ENCODE measurements around the gene CNTN5.

CNTN5 gene

DNA sequence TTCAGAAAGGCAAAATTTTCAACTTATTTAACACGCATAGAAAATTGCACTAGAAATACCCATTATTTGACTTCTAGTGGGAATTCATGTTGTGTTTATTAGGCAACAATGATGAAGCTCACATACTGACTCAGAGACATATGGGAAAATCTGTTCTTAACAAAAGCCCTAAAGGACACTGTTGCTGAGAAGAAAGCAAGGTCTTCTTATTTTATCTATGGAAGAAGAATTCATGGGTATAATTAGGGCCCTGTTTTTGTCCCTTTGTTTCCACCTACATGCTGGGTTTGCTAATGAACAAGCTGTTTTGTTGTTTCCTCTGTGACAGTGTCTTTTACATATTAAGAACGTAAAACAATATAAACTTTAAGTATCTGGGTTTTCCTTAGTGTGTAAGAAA is 1059.6 kb downstream of the CNTN5 start:
- WGBS (ENCODE audit: extremely low coverage, insufficient coverage, insufficient read length) = no CpG with 5 or more reads among the region's 2 CpGs
- Histone ChIP-seq H2AK5ac (ENCODE audit: low read length) (no peak overlapping the region), H3K18ac (ENCODE audit: low read length) (no peak overlapping the region), H2BK120ac (ENCODE audit: insufficient read depth, low read length, poor library complexity) (no peak overlapping the region), H3K9me3 (ENCODE audit: insufficient read depth, low read depth, low read length) (no peaks in the 10 kb centered on the region), H3K36me3 (ENCODE audit: control insufficient read depth in 1 of 2, insufficient read depth in 2 of 2, low read length in 2 of 2) (no peaks in the 10 kb centered on the region), H3K4me3 (ENCODE audit: low read depth, low read length) (no peak overlapping the region), H2BK5ac (ENCODE audit: low read depth, low read length, poor library complexity) (no peak overlapping the region), H2BK12ac (ENCODE audit: low read length) (no peak overlapping the region), H4K91ac (ENCODE audit: low read depth, low read length) (no peak overlapping the region), H3K79me1 (ENCODE audit: low read length) (no peaks in the 10 kb centered on the region), H3K14ac (ENCODE audit: low read length) (no peak overlapping the region), H3K4ac (ENCODE audit: low read depth, low read length) (no peak overlapping the region), H3K79me2 (ENCODE audit: control insufficient read depth, insufficient read depth, low read length, poor library complexity) (no peaks in the 10 kb centered on the region), H4K12ac (ENCODE audit: low read depth, low read length) (no peak overlapping the region), H3K9ac (ENCODE audit: low read length) (no peak overlapping the region), H3K27ac (ENCODE audit: low read depth, low read length) (no peak overlapping the region), H4K8ac (ENCODE audit: low read depth, low read length) (no peak overlapping the region), H3K4me2 (ENCODE audit: low read length) (no peak overlapping the region), H3K4me1 (ENCODE audit: control insufficient read depth in 1 of 2, insufficient read depth in 2 of 2, low read length in 2 of 2) (no peaks in the 10 kb centered on the region), H3K27me3 (ENCODE audit: insufficient read depth, low read length) (no peaks in the 10 kb centered on the region), H2AFZ (ENCODE audit: insufficient read depth, low read length, poor library complexity) (no peak overlapping the region), H3K23ac (ENCODE audit: low read length) (no peak overlapping the region)
- DNase-seq = no peak

DNA sequence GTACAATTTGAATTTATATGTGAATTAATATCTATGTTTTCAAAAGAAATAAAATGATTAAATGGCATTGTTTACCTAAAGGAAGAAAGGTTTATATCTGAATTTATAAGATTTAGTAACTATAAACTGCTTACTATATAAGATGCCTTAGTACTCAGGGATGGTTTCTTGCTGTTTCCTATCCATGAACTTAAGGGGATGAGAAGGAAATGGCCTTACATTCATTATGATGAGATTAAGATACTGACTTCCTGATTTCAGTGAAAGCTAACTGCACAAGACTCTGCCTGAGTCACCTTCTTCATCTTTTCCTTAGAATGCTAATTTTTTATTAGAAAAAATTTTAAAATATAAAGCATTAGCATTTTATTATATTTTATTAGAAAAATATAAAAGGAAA is 1060.1 kb downstream of the CNTN5 start:
- no peak overlapping the region for H3K4me2 ChIP-seq (ENCODE audit: low read length)
- H4K12ac ChIP-seq (ENCODE audit: low read depth, low read length) = no peak overlapping the region
- H3K4me3 ChIP-seq (ENCODE audit: low read depth, low read length) = no peak overlapping the region
- no peak overlapping the region for H2BK120ac ChIP-seq (ENCODE audit: insufficient read depth, low read length, poor library complexity)
- H3K9me3 ChIP-seq (ENCODE audit: insufficient read depth, low read depth, low read length) = no peaks in the 10 kb centered on the region
- no peaks in the 10 kb centered on the region for H3K4me1 ChIP-seq (ENCODE audit: control insufficient read depth in 1 of 2, insufficient read depth in 2 of 2, low read length in 2 of 2)
- H3K36me3 ChIP-seq (ENCODE audit: control insufficient read depth in 1 of 2, insufficient read depth in 2 of 2, low read length in 2 of 2) = no peaks in the 10 kb centered on the region
- no peak overlapping the region for H2AFZ ChIP-seq (ENCODE audit: insufficient read depth, low read length, poor library complexity)
- no peak overlapping the region for H3K27ac ChIP-seq (ENCODE audit: low read depth, low read length)
- no peak overlapping the region for H2BK12ac ChIP-seq (ENCODE audit: low read length)
- no peak overlapping the region for H4K91ac ChIP-seq (ENCODE audit: low read depth, low read length)
- H3K9ac ChIP-seq (ENCODE audit: low read length) = no peak overlapping the region
- H3K79me1 ChIP-seq (ENCODE audit: low read length) = no peaks in the 10 kb centered on the region
- H3K18ac ChIP-seq (ENCODE audit: low read length) = no peak overlapping the region
- no peak overlapping the region for H3K23ac ChIP-seq (ENCODE audit: low read length)
- no peak overlapping the region for H4K8ac ChIP-seq (ENCODE audit: low read depth, low read length)
- H2BK5ac ChIP-seq (ENCODE audit: low read depth, low read length, poor library complexity) = no peak overlapping the region
- H3K4ac ChIP-seq (ENCODE audit: low read depth, low read length) = no peak overlapping the region
- H3K14ac ChIP-seq (ENCODE audit: low read length) = no peak overlapping the region
- H3K79me2 ChIP-seq (ENCODE audit: control insufficient read depth, insufficient read depth, low read length, poor library complexity) = no peaks in the 10 kb centered on the region
- DNase-seq = no peak
- no peaks in the 10 kb centered on the region for H3K27me3 ChIP-seq (ENCODE audit: insufficient read depth, low read length)
- H2AK5ac ChIP-seq (ENCODE audit: low read length) = no peak overlapping the region

GRCh38 chr11:100093698-100094097 is 1072.9 kb downstream of the CNTN5 start:
- no peaks in the 10 kb centered on the region for H3K79me2 ChIP-seq (ENCODE audit: control insufficient read depth, insufficient read depth, low read length, poor library complexity)
- H3K36me3 ChIP-seq (ENCODE audit: control insufficient read depth in 1 of 2, insufficient read depth in 2 of 2, low read length in 2 of 2) = no peaks in the 10 kb centered on the region
- H4K91ac ChIP-seq (ENCODE audit: low read depth, low read length) = no peak overlapping the region
- H4K12ac ChIP-seq (ENCODE audit: low read depth, low read length) = no peak overlapping the region
- no peak overlapping the region for H2AK5ac ChIP-seq (ENCODE audit: low read length)
- no peak overlapping the region for H2BK5ac ChIP-seq (ENCODE audit: low read depth, low read length, poor library complexity)
- H3K23ac ChIP-seq (ENCODE audit: low read length) = no peak overlapping the region
- no peak overlapping the region for H2BK12ac ChIP-seq (ENCODE audit: low read length)
- no peaks in the 10 kb centered on the region for H3K9me3 ChIP-seq (ENCODE audit: insufficient read depth, low read depth, low read length)
- H3K18ac ChIP-seq (ENCODE audit: low read length) = no peak overlapping the region
- no peak overlapping the region for H2AFZ ChIP-seq (ENCODE audit: insufficient read depth, low read length, poor library complexity)
- no peak overlapping the region for H4K8ac ChIP-seq (ENCODE audit: low read depth, low read length)
- no CpG with 5 or more reads among the region's 2 CpGs for WGBS (ENCODE audit: extremely low coverage, insufficient coverage, insufficient read length)
- H3K4me1 ChIP-seq (ENCODE audit: control insufficient read depth in 1 of 2, insufficient read depth in 2 of 2, low read length in 2 of 2) = no peaks in the 10 kb centered on the region
- no peak overlapping the region for H3K14ac ChIP-seq (ENCODE audit: low read length)
- no peak overlapping the region for H3K27ac ChIP-seq (ENCODE audit: low read depth, low read length)
- no peak overlapping the region for H3K4ac ChIP-seq (ENCODE audit: low read depth, low read length)
- no peak for DNase-seq
- no peak overlapping the region for H3K4me2 ChIP-seq (ENCODE audit: low read length)
- no peaks in the 10 kb centered on the region for H3K79me1 ChIP-seq (ENCODE audit: low read length)
- H2BK120ac ChIP-seq (ENCODE audit: insufficient read depth, low read length, poor library complexity) = no peak overlapping the region
- H3K4me3 ChIP-seq (ENCODE audit: low read depth, low read length) = no peak overlapping the region
- no peak overlapping the region for H3K9ac ChIP-seq (ENCODE audit: low read length)
- H3K27me3 ChIP-seq (ENCODE audit: insufficient read depth, low read length) = no peaks in the 10 kb centered on the region

DNA sequence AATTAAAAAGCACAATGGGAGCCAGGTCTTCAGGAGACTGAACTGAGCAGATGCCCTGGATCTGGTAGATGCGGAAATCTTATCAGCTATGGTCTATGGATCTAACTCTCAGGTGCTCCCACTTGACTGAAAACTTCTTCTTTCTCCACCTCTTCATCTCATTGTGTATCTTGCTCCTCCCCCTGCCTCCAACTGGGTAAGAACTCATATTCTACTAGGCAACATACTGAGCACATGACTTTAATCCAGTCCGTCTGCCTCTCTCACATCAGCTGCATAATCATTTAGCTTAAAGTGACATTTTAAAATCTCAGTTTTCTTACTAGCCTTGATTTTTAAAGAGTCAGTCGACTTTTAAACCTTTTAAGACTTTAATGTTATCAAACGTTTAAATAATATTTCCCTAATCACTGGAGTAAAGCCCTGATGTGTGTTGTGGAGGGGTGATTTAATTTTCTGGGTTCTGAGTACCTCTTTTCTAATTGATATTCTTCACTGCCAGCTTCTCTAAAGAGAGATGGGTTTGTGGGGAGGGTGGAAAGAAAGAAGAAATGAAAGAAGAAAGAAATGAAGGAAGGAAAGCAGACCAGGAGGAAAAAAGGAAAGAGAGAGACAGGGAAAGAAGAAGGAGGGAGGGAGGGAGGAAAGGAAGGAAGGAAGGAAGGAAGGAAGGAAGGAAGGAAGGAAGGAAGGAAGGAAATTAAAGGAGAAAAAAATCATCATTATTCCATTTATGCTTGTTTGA is 1073.5 kb downstream of the CNTN5 start:
- H3K14ac ChIP-seq (ENCODE audit: low read length) = no peak overlapping the region
- no peaks in the 10 kb centered on the region for H3K4me1 ChIP-seq (ENCODE audit: control insufficient read depth in 1 of 2, insufficient read depth in 2 of 2, low read length in 2 of 2)
- H2BK5ac ChIP-seq (ENCODE audit: low read depth, low read length, poor library complexity) = no peak overlapping the region
- no peak overlapping the region for H2BK120ac ChIP-seq (ENCODE audit: insufficient read depth, low read length, poor library complexity)
- no peak overlapping the region for H3K18ac ChIP-seq (ENCODE audit: low read length)
- no peak overlapping the region for H4K8ac ChIP-seq (ENCODE audit: low read depth, low read length)
- no peaks in the 10 kb centered on the region for H3K27me3 ChIP-seq (ENCODE audit: insufficient read depth, low read length)
- no peak overlapping the region for H3K4me2 ChIP-seq (ENCODE audit: low read length)
- DNase-seq = no peak
- H3K36me3 ChIP-seq (ENCODE audit: control insufficient read depth in 1 of 2, insufficient read depth in 2 of 2, low read length in 2 of 2) = no peaks in the 10 kb centered on the region
- H3K9me3 ChIP-seq (ENCODE audit: insufficient read depth, low read depth, low read length) = no peaks in the 10 kb centered on the region
- H2AK5ac ChIP-seq (ENCODE audit: low read length) = no peak overlapping the region
- H3K79me2 ChIP-seq (ENCODE audit: control insufficient read depth, insufficient read depth, low read length, poor library complexity) = no peaks in the 10 kb centered on the region
- no peaks in the 10 kb centered on the region for H3K79me1 ChIP-seq (ENCODE audit: low read length)
- H4K91ac ChIP-seq (ENCODE audit: low read depth, low read length) = no peak overlapping the region
- H4K12ac ChIP-seq (ENCODE audit: low read depth, low read length) = no peak overlapping the region
- H2BK12ac ChIP-seq (ENCODE audit: low read length) = no peak overlapping the region
- no peak overlapping the region for H3K4me3 ChIP-seq (ENCODE audit: low read depth, low read length)
- no peak overlapping the region for H3K23ac ChIP-seq (ENCODE audit: low read length)
- WGBS (ENCODE audit: extremely low coverage, insufficient coverage, insufficient read length) = no CpG with 5 or more reads among the region's 4 CpGs
- no peak overlapping the region for H3K27ac ChIP-seq (ENCODE audit: low read depth, low read length)
- H3K9ac ChIP-seq (ENCODE audit: low read length) = no peak overlapping the region
- no peak overlapping the region for H3K4ac ChIP-seq (ENCODE audit: low read depth, low read length)
- H2AFZ ChIP-seq (ENCODE audit: insufficient read depth, low read length, poor library complexity) = no peak overlapping the region
